Muscle layer of duodenum (tissue), 2 donors: ENCODE data around the gene MEMO1.

Experiments
- H3K27ac ChIP-seq: one replicate; pipeline ENCODE4 v1.7.0; 2013; ENCODE audit warnings: mild to moderate bottlenecking, low read length
- H3K27me3 ChIP-seq: one replicate; pipeline ENCODE4 v1.7.0; 2013; ENCODE audit warnings: low read depth, mild to moderate bottlenecking, control low read depth, low read length
- H3K36me3 ChIP-seq, 2 donors: one replicate each; pipeline ENCODE4 v1.7.0; 2013; ENCODE audit warnings: low read length in 2 of 2, control low read depth in 1 of 2, mild to moderate bottlenecking in 1 of 2; ENCODE audit not compliant: insufficient read depth in 2 of 2, control insufficient read depth in 1 of 2
- H3K4me1 ChIP-seq, 2 donors: one replicate each; pipeline ENCODE4 v1.7.0; 2013; ENCODE audit warnings: low read length in 2 of 2, mild to moderate bottlenecking in 2 of 2, control low read depth in 1 of 2, moderate library complexity in 1 of 2; ENCODE audit not compliant: insufficient read depth in 2 of 2, control insufficient read depth in 1 of 2
- H3K4me3 ChIP-seq, 2 donors: one replicate each; pipeline ENCODE4 v1.7.0; 2013; ENCODE audit warnings: low read length in 2 of 2, low read depth in 1 of 2, mild to moderate bottlenecking in 1 of 2
- H3K9me3 ChIP-seq, 2 donors: one replicate each; pipeline ENCODE4 v1.7.0; 2013; ENCODE audit warnings: low read length in 2 of 2, control low read depth in 1 of 2, mild to moderate bottlenecking in 1 of 2; ENCODE audit not compliant: control insufficient read depth in 1 of 2
- donor health status: healthy.

MEMO1 gene

GRCh38 chr2:31996571-31997150 is 14.1 kb downstream of the MEMO1 start:
- Histone ChIP-seq H3K27me3 (no peaks in the 10 kb centered on the region), H3K4me3 (no peak overlapping the region), H3K9me3 (no peaks in the 10 kb centered on the region), H3K27ac (no peak overlapping the region), H3K4me1 (no peaks in the 10 kb centered on the region), H3K36me3 (no peaks in the 10 kb centered on the region)

GRCh38 chr2:31992934-31993333 is 17.9 kb downstream of the MEMO1 start:
- Histone ChIP-seq H3K9me3 (no peaks in the 10 kb centered on the region), H3K4me3 (no peak overlapping the region), H3K36me3 (no peaks in the 10 kb centered on the region), H3K27me3 (no peaks in the 10 kb centered on the region), H3K4me1 (no peaks in the 10 kb centered on the region), H3K27ac (no peak overlapping the region)

GRCh38 chr2:31992025-31992579 is 18.7 kb downstream of the MEMO1 start:
- Histone ChIP-seq H3K36me3 (no peaks in the 10 kb centered on the region), H3K4me3 (no peak overlapping the region), H3K27ac (no peak overlapping the region), H3K9me3 (no peaks in the 10 kb centered on the region), H3K4me1 (peaks cover 3 to 4% of the 10 kb centered on the region in 2 donors), H3K27me3 (no peaks in the 10 kb centered on the region)

GRCh38 chr2:31989946-31990345 is 20.9 kb downstream of the MEMO1 start:
- H3K4me1 ChIP-seq, result peaks cover 3 to 4% of the 10 kb centered on the region in 2 donors
- no peak overlapping the region for H3K27ac ChIP-seq
- H3K27me3 ChIP-seq, result no peaks in the 10 kb centered on the region
- no peak overlapping the region for H3K4me3 ChIP-seq
- no peaks in the 10 kb centered on the region for H3K9me3 ChIP-seq
- H3K36me3 ChIP-seq, result no peaks in the 10 kb centered on the region

GRCh38 chr2:31987454-31988220 is 23.2 kb downstream of the MEMO1 start:
- Histone ChIP-seq H3K36me3 (no peaks in the 10 kb centered on the region), H3K4me3 (no peak overlapping the region), H3K27me3 (no peaks in the 10 kb centered on the region), H3K27ac (no peak overlapping the region), H3K4me1 (peaks cover 3 to 4% of the 10 kb centered on the region in 2 donors), H3K9me3 (no peaks in the 10 kb centered on the region)

- Histone ChIP-seq H3K36me3 (no peaks in the 10 kb centered on the region), H3K27ac (no peak overlapping the region), H3K27me3 (no peaks in the 10 kb centered on the region), H3K9me3 (no peaks in the 10 kb centered on the region), H3K4me3 (no peak overlapping the region), H3K4me1 (peaks cover 3 to 4% of the 10 kb centered on the region in 2 donors)
These were observed 23.9 kb downstream of the MEMO1 start for GRCh38 chr2:31986906-31987305.

GRCh38 chr2:31983762-31984467 is 26.9 kb downstream of the MEMO1 start:
- H3K27ac ChIP-seq, result no peak overlapping the region
- no peak overlapping the region for H3K4me3 ChIP-seq
- no peaks in the 10 kb centered on the region for H3K27me3 ChIP-seq
- H3K36me3 ChIP-seq, result no peaks in the 10 kb centered on the region
- H3K9me3 ChIP-seq, result no peaks in the 10 kb centered on the region
- peaks cover 4 to 8% of the 10 kb centered on the region in 2 donors for H3K4me1 ChIP-seq

- H3K4me1 ChIP-seq, result peaks cover 0 to 4% of the 10 kb centered on the region in 2 donors
- no peaks in the 10 kb centered on the region for H3K36me3 ChIP-seq
- H3K27ac ChIP-seq, result no peak overlapping the region
- no peaks in the 10 kb centered on the region for H3K9me3 ChIP-seq
- no peaks in the 10 kb centered on the region for H3K27me3 ChIP-seq
- no peak overlapping the region for H3K4me3 ChIP-seq
These were observed 30.0 kb downstream of the MEMO1 start for GRCh38 chr2:31980674-31981356.

- no peak overlapping the region for H3K27ac ChIP-seq
These were observed 30.9 kb downstream of the MEMO1 start for GRCh38 chr2:31979956-31980355.

GRCh38 chr2:31979018-31979417 is 31.8 kb downstream of the MEMO1 start:
- Histone ChIP-seq H3K27ac (no peak overlapping the region), H3K9me3 (no peaks in the 10 kb centered on the region), H3K36me3 (no peaks in the 10 kb centered on the region), H3K4me3 (no peak overlapping the region), H3K27me3 (no peaks in the 10 kb centered on the region), H3K4me1 (peaks cover 0 to 4% of the 10 kb centered on the region in 2 donors)

More at GRCh38 chr2:31979956-31980355, 30.9 kb downstream of the MEMO1 start:
- H3K27me3 ChIP-seq, result no peaks in the 10 kb centered on the region
- H3K36me3 ChIP-seq, result no peaks in the 10 kb centered on the region
- H3K9me3 ChIP-seq, result no peaks in the 10 kb centered on the region
- peaks cover 0 to 4% of the 10 kb centered on the region in 2 donors for H3K4me1 ChIP-seq
- no peak overlapping the region for H3K4me3 ChIP-seq

- no peaks in the 10 kb centered on the region for H3K9me3 ChIP-seq
- no peaks in the 10 kb centered on the region for H3K36me3 ChIP-seq
- H3K4me1 ChIP-seq, result peaks cover 0 to 4% of the 10 kb centered on the region in 2 donors
- no peak overlapping the region for H3K4me3 ChIP-seq
- no peaks in the 10 kb centered on the region for H3K27me3 ChIP-seq
- H3K27ac ChIP-seq, result no peak overlapping the region
These were observed 32.4 kb downstream of the MEMO1 start for GRCh38 chr2:31978436-31978835.
